Upper lobe of left lung (tissue), 4 donors: ENCODE data around the gene JAZF1.

Experiments used
- CTCF ChIP-seq, 6 experiments: fragments of 450-650 bp in 4 of 6; fragments of 200-600 bp in 2 of 6; sonication (generic) in 2 of 6; IDR thresholded peaks; one replicate each; pipeline ENCODE4 v1.5.1; 2016 to 2019; ENCODE audit warnings: antibody characterized with exemption in 6 of 6
- EP300 ChIP-seq, 4 donors: sonication (generic); formaldehyde crosslinking; IDR thresholded peaks; one replicate each; pipeline ENCODE4 v1.5.1; 2017; ENCODE audit warnings: antibody characterized with exemption in 4 of 4, control low read depth in 2 of 4
- POLR2A ChIP-seq, 4 donors: fragments of 450-650 bp; IDR thresholded peaks; one replicate each; pipeline ENCODE4 v1.5.1; 2016 to 2017; ENCODE audit warnings: antibody characterized with exemption in 4 of 4, mild to moderate bottlenecking in 2 of 4
- POLR2AphosphoS5 ChIP-seq, 2 donors: sonication (generic); formaldehyde crosslinking; IDR thresholded peaks; one replicate each; pipeline ENCODE4 v1.5.1; 2017; ENCODE audit warnings: antibody characterized with exemption in 2 of 2

- TF ChIP-seq CTCF (IDR thresholded peaks at IDR 0.05), result no peak
- TF ChIP-seq POLR2A (IDR thresholded peaks at IDR 0.05), result no peak
- no peak for TF ChIP-seq POLR2AphosphoS5 (IDR thresholded peaks at IDR 0.05)
- no peak for TF ChIP-seq EP300 (IDR thresholded peaks at IDR 0.05)
Measured at GRCh38 chr7:27961255-27961654, 219.3 kb downstream of the JAZF1 start.
